Cardiac fibroblast (primary cell): ENCODE results near the gene SRGAP2B.
"Not testable (repeated sequence)": the region's sequence is repeated elsewhere in the genome, so short reads cannot be mapped to it uniquely, and the experiment has no call there.

ENCODE experiments used
- DNase-seq, 2 donors: peaks; one replicate each; pipeline versions ENCODE4 v3.0.0 to v3.0.0-alpha.2; 2010; ENCODE audit warnings: low read depth in 2 of 2
- H3K4me3 ChIP-seq, 2 donors: replicated peaks in 1 of 2; 1 replicate in 1 of 2; 2 replicates in 1 of 2; pipeline ENCODE4 v1.5.1; 2011; ENCODE audit warnings: low read depth in 2 of 2, low read length in 2 of 2, mild to moderate bottlenecking in 2 of 2, moderate library complexity in 1 of 2

The SRGAP2B gene

GRCh38 chr1:144981157-144981556 lies 114.0 kb downstream of the SRGAP2B start:
- not testable (repeated sequence) for DNase-seq, H3K4me3 ChIP-seq

GRCh38 chr1:144979960-144980595 lies 115.0 kb downstream of the SRGAP2B start:
- not testable (repeated sequence) for H3K4me3 ChIP-seq, DNase-seq

GRCh38 chr1:144977856-144978255 lies 117.3 kb downstream of the SRGAP2B start:
- not testable (repeated sequence) for H3K4me3 ChIP-seq, DNase-seq

GRCh38 chr1:144971936-144972335 lies 123.2 kb downstream of the SRGAP2B start:
- not testable (repeated sequence) for DNase-seq, H3K4me3 ChIP-seq

GRCh38 chr1:144966488-144966887 lies 128.6 kb downstream of the SRGAP2B start:
- not testable (repeated sequence) for H3K4me3 ChIP-seq, DNase-seq

DNA sequence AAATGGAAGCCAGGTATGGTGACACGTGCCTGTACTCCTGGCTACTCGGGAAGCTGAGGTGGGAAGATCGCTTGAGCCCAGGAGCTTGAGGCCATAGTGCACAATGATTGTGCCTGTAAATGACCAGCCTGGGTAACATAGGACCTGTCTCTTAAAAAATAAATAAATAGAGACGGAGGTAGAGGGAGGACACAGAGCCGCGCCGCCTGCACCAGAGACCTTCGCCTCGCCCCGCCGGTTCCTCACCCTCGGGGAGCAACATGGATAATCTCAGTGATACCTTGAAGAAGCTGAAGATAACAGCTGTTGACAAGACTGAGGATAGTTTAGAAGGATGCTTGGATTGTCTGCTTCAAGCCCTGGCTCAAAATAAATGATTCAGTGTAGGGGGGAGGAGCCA lies 130.4 kb downstream of the SRGAP2B start:
- not testable (repeated sequence) for H3K4me3 ChIP-seq, DNase-seq

GRCh38 chr1:144964186-144964585 lies 130.9 kb downstream of the SRGAP2B start:
- H3K4me3 ChIP-seq, DNase-seq: not testable (repeated sequence)

- not testable (repeated sequence) for H3K4me3 ChIP-seq, DNase-seq
These were observed 131.6 kb downstream of the SRGAP2B start for GRCh38 chr1:144963571-144963970.

DNA sequence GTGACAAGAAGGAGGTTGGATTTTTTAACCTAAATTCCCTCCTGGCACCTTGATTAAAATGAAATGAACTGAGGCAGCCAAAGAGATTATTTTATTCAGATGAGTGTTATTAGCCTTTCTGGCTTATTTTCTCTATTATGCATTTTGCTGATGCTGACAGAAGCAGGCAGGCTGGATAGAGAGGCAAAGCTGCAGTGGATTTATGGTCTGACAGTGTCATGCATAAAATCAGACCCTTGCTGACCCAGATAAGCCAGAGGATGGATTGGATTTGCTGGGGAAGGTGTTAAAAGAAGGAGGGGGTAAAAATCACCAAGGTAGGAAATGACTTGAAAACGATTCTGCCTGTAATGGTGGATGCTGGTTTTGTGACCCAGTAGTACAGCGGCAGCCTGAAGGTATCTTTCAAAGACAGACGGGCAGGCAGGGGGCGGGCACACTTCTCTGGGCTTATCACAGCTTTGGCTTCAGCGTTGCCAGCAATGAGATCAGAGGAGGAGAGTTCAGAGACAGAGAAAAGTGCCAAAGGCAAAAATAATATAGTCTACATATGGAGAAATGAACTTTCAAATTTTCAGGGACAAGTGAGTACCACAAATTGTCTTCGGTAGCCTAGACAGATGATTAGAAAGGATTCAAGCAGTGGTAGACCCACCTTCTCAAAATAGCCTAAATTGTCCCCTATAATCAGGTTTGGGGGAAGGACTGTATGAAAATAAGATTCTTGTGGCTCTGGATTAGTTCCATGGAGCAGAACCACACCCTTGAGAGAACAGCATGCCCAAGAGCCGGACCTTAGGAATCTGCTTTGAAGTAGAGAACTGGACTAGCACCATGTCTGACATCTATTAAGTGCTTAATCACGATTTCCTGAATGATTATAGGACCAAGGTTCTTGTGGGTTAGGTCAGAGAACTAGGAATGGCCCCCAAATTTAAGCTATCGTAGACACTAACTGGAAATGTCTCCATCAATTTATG lies 133.2 kb downstream of the SRGAP2B start:
- H3K4me3 ChIP-seq, DNase-seq: not testable (repeated sequence)

DNA sequence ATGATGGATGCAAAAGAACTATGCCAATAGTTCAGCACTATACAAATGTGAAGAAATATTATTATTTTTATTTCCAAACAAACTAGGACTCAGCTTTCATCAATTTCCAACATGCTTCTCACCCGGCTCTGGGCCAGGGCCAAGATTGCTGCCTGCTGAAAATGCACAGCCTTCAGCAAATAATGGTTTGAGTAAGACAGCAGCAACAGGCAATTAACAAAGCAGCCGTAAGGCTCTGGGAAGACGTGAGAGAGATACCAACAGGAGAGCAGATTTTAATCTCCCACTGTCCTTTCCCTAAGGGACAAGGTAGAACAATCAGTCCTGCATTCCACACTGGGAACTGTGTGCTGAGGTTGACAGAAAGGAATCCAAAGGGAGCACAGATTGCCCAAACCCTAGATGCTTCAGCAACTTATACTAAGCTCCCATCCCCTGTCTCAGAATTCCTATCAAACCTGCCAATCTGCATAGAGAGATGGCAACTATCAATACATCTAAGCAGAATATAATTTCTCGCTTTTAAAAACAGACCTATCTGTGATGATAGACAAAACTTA lies 134.1 kb downstream of the SRGAP2B start:
- not testable (repeated sequence) for DNase-seq

DNA sequence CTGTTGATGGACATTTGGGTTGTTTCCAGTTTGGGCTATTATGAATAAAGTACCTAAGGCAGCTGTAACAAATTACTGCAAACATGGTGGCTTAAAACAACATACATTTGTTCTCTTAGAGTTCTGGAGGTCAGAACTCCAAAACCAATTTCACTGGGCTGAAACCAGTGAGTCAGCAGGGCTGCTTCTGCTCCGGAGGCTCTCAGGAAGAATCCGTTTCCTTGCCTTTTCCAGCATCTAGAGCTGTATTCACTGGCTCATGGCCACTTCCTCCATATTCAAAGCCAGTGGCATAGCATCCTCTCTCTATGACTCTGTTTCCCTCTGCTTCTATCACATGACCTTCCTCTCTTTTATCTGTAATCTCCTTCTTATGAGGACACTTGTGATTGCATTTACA lies 146.7 kb downstream of the SRGAP2B start:
- not testable (repeated sequence) for DNase-seq, H3K4me3 ChIP-seq

More for the DNA sequence above, 134.1 kb downstream of the SRGAP2B start:
- H3K4me3 ChIP-seq = not testable (repeated sequence)

DNA sequence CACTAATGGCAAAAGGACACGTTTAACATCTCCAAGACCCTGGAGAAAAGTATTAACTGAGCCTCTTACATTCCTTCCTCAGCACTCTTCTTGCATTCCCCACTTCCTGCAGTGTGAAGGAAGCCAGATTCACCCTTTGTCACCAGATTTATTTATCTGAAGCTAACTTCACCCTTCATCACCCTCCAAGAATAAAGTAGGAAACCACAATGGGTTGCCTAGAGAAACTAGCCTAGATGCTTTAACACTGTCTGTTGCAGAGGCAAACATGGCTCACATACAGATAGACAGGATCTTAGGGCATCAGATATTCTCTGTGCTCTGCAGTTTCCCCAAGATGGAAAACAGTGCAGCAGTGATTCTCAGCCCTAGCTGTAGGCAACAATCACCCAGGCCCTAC lies 147.6 kb downstream of the SRGAP2B start:
- not testable (repeated sequence) for DNase-seq, H3K4me3 ChIP-seq

DNA sequence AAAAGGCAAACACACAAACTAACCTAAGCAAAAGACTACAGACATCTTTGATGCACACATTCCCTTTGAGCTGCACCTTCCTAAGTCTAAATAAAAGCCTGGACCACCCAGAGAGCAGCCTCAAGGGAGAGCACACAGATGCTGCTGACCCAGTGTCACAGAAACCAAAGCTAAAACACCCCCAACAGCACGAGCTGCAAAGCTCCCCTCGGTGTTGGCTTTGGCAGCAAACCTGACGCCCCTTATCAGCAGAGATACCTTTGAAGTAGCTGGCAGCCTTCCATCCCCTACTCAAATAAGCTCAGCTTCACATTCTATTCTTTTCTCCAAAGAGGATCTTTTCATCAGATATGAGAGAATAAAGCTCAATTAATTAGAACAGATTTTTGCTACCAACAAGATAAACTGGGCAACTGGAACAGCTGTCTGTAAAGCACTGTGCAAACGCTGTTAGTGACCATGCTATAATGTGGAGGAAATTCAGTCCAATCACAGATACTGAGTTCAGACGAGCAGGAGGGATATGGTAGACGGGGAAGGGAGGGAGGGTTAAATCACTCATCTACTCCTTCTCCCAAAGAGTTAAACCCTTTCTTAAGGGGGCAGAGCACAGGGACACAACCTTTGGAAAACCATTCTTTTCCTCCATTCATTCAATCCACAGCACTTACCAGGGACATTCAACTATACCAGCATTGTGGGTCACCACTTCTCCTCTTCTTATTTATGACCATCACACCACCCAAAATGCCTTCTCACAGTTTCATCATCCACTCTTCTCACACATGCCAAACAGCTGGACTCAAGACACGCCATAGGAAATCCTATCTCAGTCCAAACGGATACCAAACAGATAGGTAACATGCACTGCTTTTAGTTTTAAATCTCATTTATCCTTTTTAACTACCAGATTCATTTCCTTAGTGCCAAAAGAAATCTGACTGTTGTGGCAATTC lies 148.3 kb downstream of the SRGAP2B start:
- DNase-seq, H3K4me3 ChIP-seq: not testable (repeated sequence)

- H3K4me3 ChIP-seq, DNase-seq: not testable (repeated sequence)
These were observed 153.4 kb downstream of the SRGAP2B start for GRCh38 chr1:144941710-144942109.

DNA sequence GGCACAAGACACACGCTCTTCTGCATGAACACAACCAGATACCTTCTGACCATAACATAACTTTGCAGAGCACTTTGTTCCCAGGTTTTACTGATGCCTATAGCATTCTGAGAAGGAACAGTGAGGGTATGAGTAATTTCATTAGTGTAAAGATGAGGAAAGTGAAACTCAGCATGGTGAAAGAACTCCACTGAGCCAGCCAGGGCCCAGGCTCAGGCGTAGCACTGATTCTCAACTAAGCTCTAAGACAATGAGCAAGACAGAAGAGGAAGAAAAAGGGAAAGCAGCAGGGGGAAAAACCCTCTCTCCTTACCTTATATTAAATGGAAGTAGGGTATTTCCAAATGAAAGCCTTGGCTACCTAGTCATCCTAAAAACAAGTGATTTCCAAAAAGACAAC lies 155.1 kb downstream of the SRGAP2B start:
- not testable (repeated sequence) for H3K4me3 ChIP-seq, DNase-seq

- H3K4me3 ChIP-seq, DNase-seq: not testable (repeated sequence)
These were observed 156.5 kb downstream of the SRGAP2B start for GRCh38 chr1:144938627-144939026.

- not testable (repeated sequence) for DNase-seq, H3K4me3 ChIP-seq
These were observed 158.9 kb downstream of the SRGAP2B start for GRCh38 chr1:144936186-144936732.
